MM.1S (cell line): ENCODE results near the gene LYRM4.

Experiments
- DNase-seq: peaks from one replicate; pipeline ENCODE4 v3.0.0-alpha.2; 2015
- H2AFZ ChIP-seq: fragments of 300-600 bp; sonication (generic); 2 replicates; pipeline ENCODE4 v1.6.0; 2016; ENCODE audit warnings: antibody characterized with exemption, low read length
- H3F3A ChIP-seq: fragments of 300-600 bp; sonication (generic); 2 replicates; pipeline ENCODE4 v1.6.1; 2016; ENCODE audit warnings: mild to moderate bottlenecking, antibody characterized with exemption, low read length, moderate library complexity, mixed read lengths; ENCODE audit not compliant: insufficient read depth
- H3K27ac ChIP-seq: fragments of 300-600 bp; sonication (generic); 2 replicates; pipeline ENCODE4 v1.5.1; 2016; ENCODE audit warnings: mild to moderate bottlenecking, low read length
- H3K27me3 ChIP-seq: fragments of 300-600 bp; sonication (generic); replicated peaks from 2 replicates; pipeline ENCODE4 v1.6.0; 2016; ENCODE audit warnings: low read length; ENCODE audit not compliant: insufficient read depth
- H3K36me3 ChIP-seq: fragments of 300-600 bp; sonication (generic); replicated peaks from 2 replicates; pipeline ENCODE4 v1.6.1; 2016; ENCODE audit warnings: mild to moderate bottlenecking, low read length, mixed read lengths; ENCODE audit not compliant: insufficient read depth
- H3K4me1 ChIP-seq: fragments of 300-600 bp; sonication (generic); 2 replicates; pipeline ENCODE4 v1.6.1; 2016; ENCODE audit warnings: low read length, mixed read lengths
- H3K4me2 ChIP-seq: fragments of 300-600 bp; sonication (generic); 2 replicates; pipeline ENCODE4 v1.6.0; 2016; ENCODE audit warnings: low read depth, low read length
- H3K4me3 ChIP-seq: fragments of 300-600 bp; sonication (generic); 2 replicates; pipeline ENCODE4 v1.5.1; 2016; ENCODE audit warnings: low read length, mixed read lengths
- H3K79me2 ChIP-seq: fragments of 300-600 bp; sonication (generic); 2 replicates; pipeline ENCODE4 v1.6.1; 2016; ENCODE audit warnings: mixed run types, low read length, mixed read lengths
- H3K9ac ChIP-seq: fragments of 300-600 bp; sonication (generic); 2 replicates; pipeline ENCODE4 v1.6.1; 2016; ENCODE audit warnings: low read length, mixed read lengths
- H3K9me2 ChIP-seq: fragments of 300-600 bp; sonication (generic); replicated peaks from 2 replicates; pipeline ENCODE4 v1.6.1; 2016; ENCODE audit warnings: mild to moderate bottlenecking, low read length, mixed read lengths; ENCODE audit not compliant: insufficient read depth
- H3K9me3 ChIP-seq: fragments of 300-600 bp; sonication (generic); replicated peaks from 2 replicates; pipeline ENCODE4 v1.6.1; 2016; ENCODE audit warnings: mild to moderate bottlenecking, low read length, mixed read lengths; ENCODE audit not compliant: insufficient read depth
- H4K20me1 ChIP-seq: fragments of 300-600 bp; sonication (generic); 2 replicates; pipeline ENCODE4 v1.6.1; 2016; ENCODE audit warnings: mild to moderate bottlenecking, low read length, moderate library complexity, mixed read lengths; ENCODE audit not compliant: insufficient read depth
- EZH2 ChIP-seq: fragments of 300-600 bp; sonication (generic); optimal IDR thresholded peaks from 2 replicates; pipeline ENCODE3; 2017; ENCODE audit warnings: low read depth, mild to moderate bottlenecking, antibody characterized with exemption, low read length, mixed read lengths
- EZH2phosphoT487 ChIP-seq: fragments of 300-600 bp; sonication (generic); IDR thresholded peaks from 2 replicates; pipeline ENCODE4 v1.6.1; 2018; ENCODE audit warnings: antibody characterized with exemption, low read length
- TF ChIP-seq, protein P1 (sequence below): fragments of 300-600 bp; sonication (generic); IDR thresholded peaks from 2 replicates; pipeline ENCODE4 v1.5.1; 2016; ENCODE audit warnings: antibody characterized with exemption, low read length, mixed read lengths

Gene LYRM4

DNA sequence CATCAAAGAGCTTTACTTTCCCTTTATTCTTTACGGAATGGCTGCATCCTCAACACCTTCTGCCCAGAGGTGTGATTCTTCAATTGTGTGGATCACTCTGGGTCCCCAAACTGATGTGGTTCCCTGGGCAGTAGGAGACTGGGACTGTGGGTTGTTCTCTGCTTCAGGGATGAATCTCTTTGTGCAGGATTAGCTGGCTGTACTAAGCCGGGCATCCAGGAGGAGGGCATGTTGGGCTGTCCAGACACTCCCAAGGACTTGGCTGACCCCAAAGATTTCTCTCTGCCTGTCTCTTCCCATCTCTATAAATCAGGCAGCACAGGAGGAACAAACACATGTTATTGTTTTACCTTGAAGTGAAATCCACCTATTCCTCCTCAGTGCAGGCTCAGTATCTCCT, 15.8 kb upstream of the LYRM4 start:
- Histone ChIP-seq H3K9me3 (no peaks in the 10 kb centered on the region), H3K4me3 (no peak overlapping the region), H3F3A (no peaks in the 10 kb centered on the region), H3K27ac (no peak overlapping the region), H2AFZ (no peak overlapping the region), H3K4me1 (no peaks in the 10 kb centered on the region), H4K20me1 (no peaks in the 10 kb centered on the region), H3K27me3 (no peaks in the 10 kb centered on the region), H3K79me2 (peaks cover 3% of the 10 kb centered on the region; the same call in 1 of the 2 replicates), H3K9ac (no peak overlapping the region), H3K36me3 (no peaks in the 10 kb centered on the region), H3K4me2 (no peak overlapping the region), H3K9me2 (no peaks in the 10 kb centered on the region)
- no peak for TF ChIP-seq EZH2phosphoT487
- TF ChIP-seq EZH2 = no peak
- TF ChIP-seq, protein P1, sequence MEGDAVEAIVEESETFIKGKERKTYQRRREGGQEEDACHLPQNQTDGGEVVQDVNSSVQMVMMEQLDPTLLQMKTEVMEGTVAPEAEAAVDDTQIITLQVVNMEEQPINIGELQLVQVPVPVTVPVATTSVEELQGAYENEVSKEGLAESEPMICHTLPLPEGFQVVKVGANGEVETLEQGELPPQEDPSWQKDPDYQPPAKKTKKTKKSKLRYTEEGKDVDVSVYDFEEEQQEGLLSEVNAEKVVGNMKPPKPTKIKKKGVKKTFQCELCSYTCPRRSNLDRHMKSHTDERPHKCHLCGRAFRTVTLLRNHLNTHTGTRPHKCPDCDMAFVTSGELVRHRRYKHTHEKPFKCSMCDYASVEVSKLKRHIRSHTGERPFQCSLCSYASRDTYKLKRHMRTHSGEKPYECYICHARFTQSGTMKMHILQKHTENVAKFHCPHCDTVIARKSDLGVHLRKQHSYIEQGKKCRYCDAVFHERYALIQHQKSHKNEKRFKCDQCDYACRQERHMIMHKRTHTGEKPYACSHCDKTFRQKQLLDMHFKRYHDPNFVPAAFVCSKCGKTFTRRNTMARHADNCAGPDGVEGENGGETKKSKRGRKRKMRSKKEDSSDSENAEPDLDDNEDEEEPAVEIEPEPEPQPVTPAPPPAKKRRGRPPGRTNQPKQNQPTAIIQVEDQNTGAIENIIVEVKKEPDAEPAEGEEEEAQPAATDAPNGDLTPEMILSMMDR = no peak
- no peak for DNase-seq

- H3K9me3 ChIP-seq = no peaks in the 10 kb centered on the region
- no peaks in the 10 kb centered on the region for H3K27me3 ChIP-seq
- H3K4me3 ChIP-seq = no peak overlapping the region
- no peak overlapping the region for H3K9ac ChIP-seq
- H2AFZ ChIP-seq = no peak overlapping the region
- no peaks in the 10 kb centered on the region for H3K9me2 ChIP-seq
- TF ChIP-seq EZH2 = no peak
- TF ChIP-seq, protein P1 = no peak
- TF ChIP-seq EZH2phosphoT487 = no peak
- no peak overlapping the region for H3K4me2 ChIP-seq
- no peak overlapping the region for H3K27ac ChIP-seq
- H3F3A ChIP-seq = no peaks in the 10 kb centered on the region
- no peak for DNase-seq
- no peaks in the 10 kb centered on the region for H4K20me1 ChIP-seq
- no peaks in the 10 kb centered on the region for H3K36me3 ChIP-seq
- H3K4me1 ChIP-seq = no peaks in the 10 kb centered on the region
- H3K79me2 ChIP-seq = peaks cover 7% of the 10 kb centered on the region; the same call in 1 of the 2 replicates
Observed at GRCh38 chr6:5275497-5275896, 14.7 kb upstream of the LYRM4 start.

- H3K4me1 ChIP-seq = no peaks in the 10 kb centered on the region
- no peak overlapping the region for H3K9ac ChIP-seq
- H2AFZ ChIP-seq = no peak overlapping the region
- H3K79me2 ChIP-seq = peaks cover 11% of the 10 kb centered on the region; the same call in 1 of the 2 replicates
- TF ChIP-seq EZH2 (no peak), EZH2phosphoT487 (no peak)
- TF ChIP-seq, protein P1 = no peak
- no peaks in the 10 kb centered on the region for H3F3A ChIP-seq
- no peaks in the 10 kb centered on the region for H3K9me2 ChIP-seq
- no peaks in the 10 kb centered on the region for H4K20me1 ChIP-seq
- H3K4me2 ChIP-seq = no peak overlapping the region
- no peak for DNase-seq
- H3K9me3 ChIP-seq = no peaks in the 10 kb centered on the region
- H3K4me3 ChIP-seq = no peak overlapping the region
- no peaks in the 10 kb centered on the region for H3K27me3 ChIP-seq
- no peak overlapping the region for H3K27ac ChIP-seq
- H3K36me3 ChIP-seq = no peaks in the 10 kb centered on the region
Observed at GRCh38 chr6:5274231-5274630, 13.5 kb upstream of the LYRM4 start.
